HG02943 (cell line): ENCODE data around the gene ANKRD34A.
A peak's percentile ranks its signal among the peaks of the same experiment; 100 is the strongest.
"Not testable (repeated sequence)": the region's sequence is repeated elsewhere in the genome, so short reads cannot be mapped to it uniquely, and the experiment has no call there.

Source experiments
- ATAC-seq: cut with Tn5 transposase; IDR thresholded peaks from one replicate; pipeline ENCODE4 v1.9.1; 2021; ENCODE audit warnings: mild to moderate bottlenecking, low read depth, moderate library complexity; ENCODE audit not compliant: unreplicated experiment

The ANKRD34A gene

GRCh38 chr1:145951526-145951925 is 12.8 kb downstream of the ANKRD34A start:
- ATAC-seq = no peak

- ATAC-seq = no peak
These were observed 15.2 kb downstream of the ANKRD34A start for GRCh38 chr1:145949219-145949618.

GRCh38 chr1:145947551-145947950 is 16.8 kb downstream of the ANKRD34A start:
- ATAC-seq = no peak

DNA sequence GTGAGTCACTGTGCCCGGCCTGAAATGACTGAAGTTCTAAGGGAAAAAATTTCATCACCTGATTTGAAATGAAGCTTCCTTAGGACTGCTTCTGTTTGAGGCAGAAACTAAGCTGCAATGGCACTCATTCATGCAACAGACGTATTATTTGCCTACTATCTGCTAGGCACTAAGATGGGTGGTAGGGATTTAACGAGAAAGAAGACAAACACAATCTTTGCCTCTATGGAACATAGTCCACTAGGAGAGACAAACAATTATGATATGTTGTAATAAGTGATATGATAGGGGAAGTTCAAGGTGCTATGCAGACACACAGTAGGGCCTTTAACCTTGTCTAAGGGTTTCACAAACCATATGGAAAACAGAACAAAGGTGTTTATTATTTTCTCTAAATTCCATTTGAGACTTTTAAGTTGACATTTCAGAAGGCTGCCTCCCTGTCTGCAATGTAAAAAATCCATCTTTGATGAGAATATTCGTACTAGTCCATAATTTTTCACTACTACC is 17.8 kb downstream of the ANKRD34A start:
- ATAC-seq = no peak

GRCh38 chr1:145944532-145944931 is 19.8 kb downstream of the ANKRD34A start:
- no peak for ATAC-seq

DNA sequence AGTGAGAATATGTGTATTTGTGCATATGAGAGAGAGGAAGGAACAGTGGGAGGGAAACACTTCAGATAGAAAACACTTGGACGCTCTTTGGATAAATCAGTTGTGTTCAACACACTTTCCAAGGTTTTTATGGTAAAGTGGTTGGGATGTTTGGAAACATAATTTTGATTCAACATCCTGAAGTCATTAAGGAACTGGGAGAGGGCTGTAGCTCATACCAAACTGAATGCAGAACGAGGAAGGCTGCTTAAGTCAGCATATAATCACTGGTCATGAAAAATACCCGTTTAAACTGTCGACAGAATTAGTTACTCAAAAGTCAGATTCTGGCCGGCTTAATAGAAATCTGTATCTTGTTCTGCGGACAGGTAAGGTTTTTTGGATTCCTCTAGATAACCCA is 21.5 kb downstream of the ANKRD34A start:
- no peak for ATAC-seq

DNA sequence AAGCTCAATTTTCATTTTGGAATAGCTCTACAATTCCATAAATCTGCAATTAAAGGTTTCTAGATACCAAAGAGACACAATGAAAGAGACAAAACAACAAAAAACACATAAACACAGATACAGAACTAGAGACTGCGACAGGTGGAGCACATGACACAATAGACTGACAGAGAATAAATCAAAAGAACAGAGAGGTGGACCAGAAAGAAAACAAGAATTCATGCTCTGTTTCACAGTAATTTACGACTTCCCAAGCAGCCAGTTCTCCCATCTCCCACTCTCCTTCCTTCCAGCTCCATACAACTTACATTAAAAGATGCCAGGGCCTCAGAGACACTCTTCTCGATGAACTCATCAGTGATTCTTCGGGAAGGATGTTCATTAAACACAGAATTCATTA is 22.0 kb downstream of the ANKRD34A start:
- no peak for ATAC-seq

- ATAC-seq = no peak
These were observed 26.9 kb downstream of the ANKRD34A start for GRCh38 chr1:145937436-145937835.

- ATAC-seq = no peak
These were observed 28.1 kb downstream of the ANKRD34A start for GRCh38 chr1:145936247-145936646.

- no peak for ATAC-seq
These were observed 28.7 kb downstream of the ANKRD34A start for GRCh38 chr1:145935708-145936107.

GRCh38 chr1:145932522-145933009 is 31.8 kb downstream of the ANKRD34A start:
- not testable (repeated sequence) for ATAC-seq

DNA sequence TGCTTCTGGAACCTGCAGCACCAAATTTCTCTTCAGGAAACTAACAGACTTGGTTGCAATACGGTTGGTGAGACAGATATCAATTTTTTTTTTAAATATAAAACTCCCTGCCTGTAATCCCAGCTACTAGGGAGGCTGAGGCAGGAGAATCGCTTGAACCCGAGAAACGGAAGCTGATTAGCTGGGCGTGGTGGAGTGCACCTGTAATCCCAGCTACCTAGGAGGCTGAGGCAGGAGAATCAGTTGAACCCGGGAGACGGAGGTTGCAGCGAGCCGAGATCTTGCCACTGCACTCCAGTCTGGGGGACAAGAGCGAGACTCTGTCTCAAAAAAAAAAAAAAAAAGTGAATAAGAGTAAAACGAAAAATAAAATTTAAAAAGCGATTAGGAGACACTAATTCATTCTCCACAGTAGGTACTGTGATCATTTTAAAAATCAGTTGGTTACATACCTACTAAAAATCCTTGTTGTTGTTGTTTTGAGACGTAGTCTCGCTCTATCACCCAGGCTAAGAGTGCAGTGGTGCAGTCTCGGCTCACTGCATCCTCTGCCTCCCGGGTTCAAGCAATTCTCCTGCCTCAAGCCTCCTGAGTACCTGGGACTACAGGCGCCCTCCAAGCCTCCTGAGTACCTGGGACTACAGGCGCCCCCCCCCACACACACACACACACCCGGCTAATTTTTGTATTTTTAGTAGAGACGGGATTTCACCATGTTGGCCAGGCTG is 36.3 kb downstream of the ANKRD34A start:
- ATAC-seq = no peak

- ATAC-seq = peak; percentile 95
These were observed 37.1 kb downstream of the ANKRD34A start, which contains the start of gene RBM8A for GRCh38 chr1:145927063-145927886. Gene RBM8A, minus strand, starts transcription at chr1:145927484. Its CDS starts 58 bp downstream, at chr1:145927426.

DNA sequence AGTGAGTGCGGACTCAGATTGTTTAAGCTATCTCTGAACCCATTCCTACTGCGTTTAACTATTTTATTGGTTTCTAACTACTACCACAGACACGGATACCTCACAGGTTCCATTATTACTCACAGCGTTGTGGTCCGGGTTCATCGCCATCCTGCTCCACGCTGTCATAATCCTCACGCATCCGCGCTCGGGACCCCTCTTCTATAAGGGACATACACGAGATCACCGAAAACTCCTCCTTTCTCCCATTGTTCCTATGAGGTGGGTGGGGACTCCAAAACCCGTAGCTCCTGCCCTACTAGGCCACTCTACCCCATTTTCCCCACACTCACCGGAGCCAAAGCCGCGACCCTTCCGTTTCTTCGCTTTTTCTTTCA is 37.7 kb downstream of the ANKRD34A start:
- ATAC-seq = no peak

GRCh38 chr1:145922266-145922665 is 42.1 kb downstream of the ANKRD34A start:
- ATAC-seq = no peak

GRCh38 chr1:145920297-145920696 is 44.1 kb downstream of the ANKRD34A start:
- ATAC-seq = not testable (repeated sequence)

DNA sequence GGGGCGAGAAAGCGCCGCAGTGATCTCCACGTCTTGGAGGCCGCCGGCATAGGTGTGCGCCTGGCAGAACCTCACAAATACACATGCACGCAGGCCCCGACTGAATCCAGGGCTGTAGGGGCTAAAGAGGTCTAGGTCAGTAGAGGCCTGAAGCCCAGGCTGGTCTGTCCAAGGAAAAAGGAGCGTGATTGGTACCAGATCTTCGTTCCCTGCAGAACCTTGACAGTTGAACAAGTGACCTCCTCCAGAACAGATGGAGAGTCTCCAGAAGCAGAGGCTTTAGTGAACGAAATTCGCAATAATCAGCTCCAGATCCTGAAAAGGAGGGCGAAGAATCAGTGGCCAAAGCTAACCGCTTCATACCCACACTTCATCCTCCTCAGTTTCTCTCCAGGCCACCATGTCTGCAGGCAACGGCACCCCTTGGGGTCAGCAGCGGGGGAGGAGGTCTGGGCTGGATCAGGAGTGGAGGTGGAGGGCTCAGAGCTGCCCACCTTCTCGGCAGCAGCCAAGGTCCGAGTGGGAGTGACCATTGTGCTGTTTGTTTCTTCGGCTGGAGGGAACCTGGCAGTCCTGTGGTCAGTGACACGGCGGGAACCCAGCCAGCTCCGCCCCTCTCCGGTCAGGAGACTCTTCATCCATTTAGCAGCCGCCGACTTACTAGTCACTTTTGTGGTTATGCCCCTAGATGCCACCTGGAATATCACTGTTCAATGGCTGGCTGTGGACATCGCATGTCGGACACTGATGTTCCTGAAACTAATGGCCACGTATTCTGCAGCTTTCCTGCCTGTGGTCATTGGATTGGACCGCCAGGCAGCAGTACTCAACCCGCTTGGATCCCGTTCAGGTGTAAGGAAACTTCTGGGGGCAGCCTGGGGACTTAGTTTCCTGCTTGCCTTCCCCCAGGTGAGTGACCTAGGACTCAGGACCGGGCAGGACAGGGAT is 45.1 kb downstream of the ANKRD34A start:
- peak; percentile 27 for ATAC-seq

DNA sequence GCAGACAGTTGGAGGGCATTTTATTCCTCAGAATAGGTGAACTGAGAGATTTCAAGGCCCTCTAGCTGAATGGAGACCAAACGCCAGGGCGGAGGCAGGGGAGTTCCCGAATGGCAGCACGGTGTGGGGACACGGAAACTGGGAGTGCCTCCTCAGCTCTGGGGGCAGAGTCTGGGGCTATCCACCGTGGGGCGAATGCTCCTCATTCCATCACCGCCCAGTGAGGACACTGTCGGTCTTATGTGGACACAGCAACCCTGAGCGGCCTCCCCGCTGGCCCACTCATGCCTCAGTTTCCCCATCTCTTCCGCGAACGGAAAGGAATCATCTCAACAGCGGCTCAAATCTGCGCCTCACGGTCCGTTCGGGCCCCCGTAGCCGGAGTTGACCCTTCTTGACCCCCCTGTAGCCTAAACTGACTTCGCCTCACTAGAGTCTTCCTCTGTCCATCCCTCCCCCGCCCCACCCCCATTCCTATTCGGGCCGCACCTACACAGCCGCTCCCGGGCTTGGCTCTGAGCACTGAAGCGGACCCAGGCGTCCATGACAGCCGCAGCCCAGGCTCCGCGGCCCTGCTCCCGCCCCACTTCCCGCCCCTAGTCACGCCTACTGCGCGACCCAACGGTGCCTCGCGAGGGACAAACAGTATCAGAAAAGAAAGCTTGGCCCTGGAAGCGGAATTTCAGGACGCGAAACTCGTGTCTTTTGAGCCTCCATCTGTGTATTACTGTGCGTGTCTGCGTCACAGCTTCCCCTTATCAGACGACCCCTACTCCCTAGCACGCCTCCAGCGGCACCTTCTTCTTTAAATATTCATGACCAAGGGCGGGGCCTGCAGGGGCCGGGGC is 46.0 kb downstream of the ANKRD34A start, which contains the start of gene PEX11B:
TSS of gene PEX11B (minus strand) at position 574 of the 848 bp plus-strand sequence. CDS start at position 545, 29 bp downstream.
- peak; percentile 85 for ATAC-seq

GRCh38 chr1:145917595-145917994 is 46.8 kb downstream of the ANKRD34A start:
- ATAC-seq = no peak
